Urinary bladder (tissue), 4 donors: ENCODE data around the gene GRHL3. TPM values are rescaled to one million over a fixed set of nuclear protein-coding genes. Genes with fewer than 3 reads are reported as not detected.

Experiments used
- DNase-seq: peaks from one replicate; pipeline ENCODE4 v3.0.0-alpha.2; 2015; ENCODE audit errors: extremely low spot score
- H3K27ac ChIP-seq: one replicate; pipeline ENCODE4 v1.5.1; 2013; ENCODE audit warnings: low read depth, mild to moderate bottlenecking, moderate library complexity
- H3K36me3 ChIP-seq: one replicate; pipeline ENCODE4 v1.6.1; 2013; ENCODE audit warnings: mild to moderate bottlenecking, moderate library complexity; ENCODE audit not compliant: insufficient read depth
- H3K4me1 ChIP-seq: one replicate; pipeline ENCODE4 v1.6.1; 2013; ENCODE audit warnings: mild to moderate bottlenecking, moderate library complexity; ENCODE audit not compliant: insufficient read depth
- H3K4me3 ChIP-seq: one replicate; pipeline ENCODE4 v1.5.1; 2013; ENCODE audit warnings: low read depth, low read length
- whole genome bisulfite sequencing: extraction: QIAGEN DNeasy Blood & Tissue Kit; methylation state at CpG from one replicate; pipeline ENCODE4 v1.1.7; 2013; 5-methylcytosine and 5-hydroxymethylcytosine counted together
- polyA plus RNA-seq: library from polyadenylated mRNA; stranded (reverse); fragments of 200-250 nt; gene quantifications from one replicate; pipeline ENCODE4 v1.2.3, GENCODE V29; 2013
- total RNA-seq: library from RNA; depleted of rRNA; stranded (reverse); fragments of >200 nt; gene quantifications from one replicate; pipeline ENCODE4 v1.2.3, GENCODE V29; 2014
- donor health status: healthy with polysubstance abuse.
- donor health status: healthy.

GRHL3 gene
- total and polyA plus RNA-seq, 2 donors, result 7.6 to 15.1 TPM

GRCh38 chr1:24386931-24387330 is 67.8 kb downstream of the GRHL3 start:
- Histone ChIP-seq H3K4me3 (no peak overlapping the region), H3K36me3 (no peaks in the 10 kb centered on the region), H3K27ac (no peak overlapping the region), H3K4me1 (no peaks in the 10 kb centered on the region)
- DNase-seq, result no peak
- 91% methylated on average over 11 of the region's 11 CpGs for WGBS

GRCh38 chr1:24387636-24388175 is 68.5 kb downstream of the GRHL3 start:
- H3K4me1 ChIP-seq, result no peaks in the 10 kb centered on the region
- H3K4me3 ChIP-seq, result no peak overlapping the region
- no peak overlapping the region for H3K27ac ChIP-seq
- no peak for DNase-seq
- H3K36me3 ChIP-seq, result no peaks in the 10 kb centered on the region
- WGBS, result 85% methylated on average over 1 of the region's 1 CpG

GRCh38 chr1:24388331-24388885 is 69.3 kb downstream of the GRHL3 start:
- no peak for DNase-seq
- H3K27ac ChIP-seq, result no peak overlapping the region
- H3K4me1 ChIP-seq, result no peaks in the 10 kb centered on the region
- WGBS, result 81% methylated on average over 8 of the region's 8 CpGs
- no peaks in the 10 kb centered on the region for H3K36me3 ChIP-seq
- H3K4me3 ChIP-seq, result no peak overlapping the region

- H3K4me3 ChIP-seq, result no peak overlapping the region
- H3K36me3 ChIP-seq, result no peaks in the 10 kb centered on the region
- DNase-seq, result no peak
- 89% methylated on average over 4 of the region's 4 CpGs for WGBS
- no peaks in the 10 kb centered on the region for H3K4me1 ChIP-seq
- no peak overlapping the region for H3K27ac ChIP-seq
Observed at GRCh38 chr1:24389231-24389678, 70.1 kb downstream of the GRHL3 start.

- no peak for DNase-seq
- H3K4me3 ChIP-seq, result no peak overlapping the region
- no peaks in the 10 kb centered on the region for H3K36me3 ChIP-seq
- WGBS, result 10% methylated on average over 12 of the region's 12 CpGs
- no peaks in the 10 kb centered on the region for H3K4me1 ChIP-seq
- peak overlapping the region; percentile 80 for H3K27ac ChIP-seq
Observed at GRCh38 chr1:24390924-24391782, 72.0 kb downstream of the GRHL3 start.

GRCh38 chr1:24391882-24392603 is 72.9 kb downstream of the GRHL3 start:
- 23% methylated on average over 11 of the region's 11 CpGs for WGBS
- Histone ChIP-seq H3K4me1 (no peaks in the 10 kb centered on the region), H3K27ac (peak overlapping the region; percentile 80), H3K4me3 (no peak overlapping the region), H3K36me3 (no peaks in the 10 kb centered on the region)
- DNase-seq, result no peak

GRCh38 chr1:24392604-24392946 is 73.4 kb downstream of the GRHL3 start:
- Histone ChIP-seq H3K36me3 (no peaks in the 10 kb centered on the region), H3K4me1 (no peaks in the 10 kb centered on the region), H3K4me3 (no peak overlapping the region), H3K27ac (no peak overlapping the region)
- no peak for DNase-seq
- WGBS, result 87% methylated on average over 4 of the region's 4 CpGs

- H3K4me3 ChIP-seq, result no peak overlapping the region
- 84% methylated on average over 4 of the region's 4 CpGs for WGBS
- no peak for DNase-seq
- H3K36me3 ChIP-seq, result no peaks in the 10 kb centered on the region
- H3K27ac ChIP-seq, result no peak overlapping the region
- no peaks in the 10 kb centered on the region for H3K4me1 ChIP-seq
Observed at GRCh38 chr1:24392982-24393650, 74.0 kb downstream of the GRHL3 start.

- H3K36me3 ChIP-seq, result no peaks in the 10 kb centered on the region
- WGBS, result 73% methylated on average over 6 of the region's 6 CpGs
- no peak overlapping the region for H3K4me3 ChIP-seq
- no peak overlapping the region for H3K27ac ChIP-seq
- no peak for DNase-seq
- H3K4me1 ChIP-seq, result no peaks in the 10 kb centered on the region
Observed at GRCh38 chr1:24393892-24394291, 74.7 kb downstream of the GRHL3 start.

- H3K27ac ChIP-seq, result no peak overlapping the region
- H3K4me1 ChIP-seq, result no peaks in the 10 kb centered on the region
- no peak for DNase-seq
- WGBS, result 41% methylated on average over 1 of the region's 1 CpG
- H3K36me3 ChIP-seq, result no peaks in the 10 kb centered on the region
- no peak overlapping the region for H3K4me3 ChIP-seq
Observed at GRCh38 chr1:24400065-24400464, 80.9 kb downstream of the GRHL3 start.

GRCh38 chr1:24403806-24404205 is 84.6 kb downstream of the GRHL3 start:
- DNase-seq, result no peak
- Histone ChIP-seq H3K4me1 (no peaks in the 10 kb centered on the region), H3K27ac (no peak overlapping the region), H3K4me3 (no peak overlapping the region), H3K36me3 (no peaks in the 10 kb centered on the region)
- WGBS, result 87% methylated on average over 4 of the region's 4 CpGs
